A673 (cell line): ENCODE results near the gene THADA.

Experiments
- CTCF ChIP-seq: fragments of 300-800, 200-600 bp; sonication (generic); conservative IDR thresholded peaks from 2 replicates; pipeline ENCODE4 v1.5.1; 2017; ENCODE audit warnings: low read depth, mild to moderate bottlenecking, antibody characterized with exemption, low read length, moderate library complexity, mixed read lengths
- EZH2 ChIP-seq: fragments of 200-600 bp; sonication (generic); IDR thresholded peaks from 2 replicates; pipeline ENCODE4 v1.6.1; 2017; ENCODE audit warnings: borderline replicate concordance, low read depth, mild to moderate bottlenecking, mixed read lengths, antibody characterized with exemption, low read length; ENCODE audit not compliant: poor library complexity, severe bottlenecking

GRCh38 chr2:43619511-43619910 is 23.7 kb upstream of the THADA start:
- no peak for TF ChIP-seq CTCF
- TF ChIP-seq EZH2: no peak
